ENCODE results near the gene CEP192.
"Not testable (repeated sequence)": the region's sequence is repeated elsewhere in the genome, so short reads cannot be mapped to it uniquely, and the experiment has no call there.

Gene CEP192

DNA sequence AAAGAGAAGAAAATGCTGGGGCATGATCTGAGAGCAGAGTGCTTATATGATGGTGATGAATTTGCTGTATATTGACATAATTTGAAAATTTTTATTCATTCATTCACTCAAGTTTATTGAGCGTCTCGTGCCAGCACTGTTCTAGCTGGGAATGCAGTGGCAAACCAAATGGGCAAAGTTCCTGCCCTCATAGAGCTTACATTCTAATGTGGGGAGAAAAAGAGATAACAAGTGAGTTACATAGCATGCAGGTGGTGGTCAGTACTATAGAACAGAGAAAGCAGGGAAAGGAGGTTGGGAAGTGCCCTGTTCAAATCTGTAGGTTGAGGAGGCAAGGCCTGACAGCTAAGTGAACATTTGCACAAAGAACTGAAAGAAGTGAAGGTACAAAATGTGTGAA, 4.3 kb downstream of the CEP192 start:
- no peak for DNase-seq

DNA sequence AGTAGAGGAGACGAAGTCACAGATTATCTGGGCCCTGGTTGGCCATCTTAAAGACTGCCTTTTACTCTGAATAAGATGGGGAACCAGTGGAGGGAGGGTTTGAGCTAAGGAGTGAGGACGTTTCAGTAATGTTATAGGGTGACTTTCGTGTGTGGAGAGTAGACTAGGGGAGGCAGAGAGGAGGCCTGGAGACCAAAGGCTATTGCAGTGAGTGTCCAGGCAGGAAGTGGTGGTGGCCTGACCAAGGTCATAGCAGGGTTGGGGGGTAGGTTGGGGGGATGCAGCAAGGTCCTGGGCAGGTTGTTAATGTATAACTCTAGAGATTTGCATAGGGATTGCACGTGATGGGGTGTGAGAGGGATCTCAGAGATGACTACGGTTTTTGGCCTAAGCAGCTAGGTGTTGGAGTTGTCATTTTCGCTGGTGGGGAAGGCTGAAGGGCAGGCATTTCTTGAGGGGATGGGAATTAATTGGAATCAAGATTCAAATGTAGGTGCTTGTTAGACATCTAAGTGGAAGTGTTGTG, 4.9 kb downstream of the CEP192 start:
- no peak for DNase-seq

DNA sequence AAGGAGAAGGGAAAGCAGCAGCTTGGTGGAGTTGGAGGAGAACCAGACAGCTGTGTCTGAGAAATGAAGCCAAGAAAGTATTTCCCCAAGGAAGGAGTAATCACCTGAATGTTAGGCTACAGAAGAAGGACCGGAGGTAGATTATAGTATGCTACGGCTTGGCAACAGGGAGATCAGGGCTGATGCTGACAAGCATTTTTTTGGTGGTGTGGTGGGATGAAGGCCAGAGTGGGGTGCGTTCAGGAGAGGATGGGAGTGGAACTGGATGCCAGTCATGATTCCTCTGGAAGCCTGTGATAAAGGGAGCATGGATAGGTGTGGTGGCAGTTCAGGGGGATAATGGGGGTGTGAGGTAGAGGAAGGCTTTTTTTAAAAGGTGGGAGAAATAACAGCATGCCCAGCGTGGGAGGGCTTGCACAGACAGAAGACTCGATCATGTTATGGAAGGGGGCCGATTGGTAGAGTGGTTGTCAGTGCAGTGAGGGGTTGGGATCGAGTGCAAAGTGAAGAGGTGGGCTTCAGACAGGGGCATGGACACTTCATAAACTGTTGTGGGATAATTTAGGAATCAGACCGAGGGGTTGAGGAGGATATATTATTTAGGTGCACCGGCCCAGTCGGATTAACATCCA, 5.6 kb downstream of the CEP192 start:
- no peak for DNase-seq

DNA sequence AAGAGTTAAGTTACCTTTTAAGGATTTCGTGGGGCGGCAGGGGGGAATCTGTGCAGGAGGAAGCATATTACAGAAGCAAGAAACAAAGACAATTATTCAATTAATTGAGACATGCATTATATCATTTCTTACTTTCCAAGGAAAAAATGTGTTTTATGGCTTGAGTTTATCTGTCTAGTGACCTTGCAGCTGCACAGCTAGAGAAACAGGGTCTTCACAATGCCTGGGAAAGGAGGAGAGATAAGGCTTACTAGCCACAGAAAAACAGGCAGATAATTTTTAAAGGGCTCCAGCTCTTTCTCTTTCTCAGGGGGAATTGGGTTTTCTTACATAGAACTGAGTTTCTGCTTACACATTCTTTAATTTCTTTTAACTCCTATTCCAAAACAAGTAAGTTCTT, 6.2 kb downstream of the CEP192 start:
- not testable (repeated sequence) for DNase-seq

DNA sequence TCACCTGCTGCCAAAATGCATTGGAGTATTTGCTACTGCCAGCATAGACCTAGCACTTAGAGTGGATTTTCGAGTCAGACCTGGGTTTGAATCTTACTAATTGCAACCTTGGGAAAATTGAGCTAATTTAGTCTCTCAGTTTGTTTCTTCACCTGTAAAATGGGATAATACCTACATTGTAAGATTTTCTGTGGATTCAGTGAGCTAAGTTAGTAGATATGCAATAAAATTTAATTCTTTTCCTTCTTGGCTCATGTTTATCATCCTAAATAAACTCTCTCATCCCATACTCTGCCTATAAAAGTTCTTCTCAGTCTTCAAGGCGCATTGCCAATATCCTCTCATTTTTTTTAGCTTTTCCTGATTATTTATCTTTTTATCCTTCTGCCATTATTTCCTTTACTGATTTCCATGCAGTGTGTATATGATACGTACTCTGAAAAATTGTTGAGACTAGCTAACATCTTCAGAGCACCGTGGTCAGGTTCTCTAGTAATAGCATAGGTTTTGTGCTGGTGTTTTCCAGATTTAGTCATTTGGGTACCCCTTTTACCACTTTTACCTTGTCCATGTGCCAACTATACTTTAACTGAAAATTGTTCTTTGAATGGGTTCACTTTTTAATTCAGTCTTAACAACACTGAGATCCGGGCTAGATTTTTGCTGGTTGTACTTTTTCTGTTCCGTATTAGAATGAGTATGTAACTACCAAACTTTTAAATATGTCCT, 7.3 kb downstream of the CEP192 start:
- no peak for DNase-seq

DNA sequence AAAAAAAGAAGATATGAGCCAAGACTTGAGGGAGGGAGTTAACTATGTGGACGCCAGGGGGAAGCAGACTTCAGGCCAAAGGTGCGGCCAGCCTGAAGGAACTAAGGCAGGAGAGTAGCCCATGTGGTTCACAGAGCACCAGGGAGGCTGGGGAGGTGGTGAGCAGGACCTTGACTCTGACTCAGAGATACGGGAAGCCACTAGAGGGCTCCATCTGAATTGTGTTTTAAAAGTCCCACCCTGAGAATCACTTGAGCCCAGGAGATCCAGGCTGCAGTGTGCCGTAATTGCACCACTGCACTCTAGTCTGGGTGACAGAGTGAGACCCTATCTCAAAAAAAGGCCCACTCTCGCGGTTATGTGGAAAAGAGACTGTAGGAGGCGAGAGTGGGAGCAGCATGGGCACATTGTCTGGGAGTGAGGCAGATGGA, 12.3 kb downstream of the CEP192 start:
- peak; percentile 71 for DNase-seq

DNA sequence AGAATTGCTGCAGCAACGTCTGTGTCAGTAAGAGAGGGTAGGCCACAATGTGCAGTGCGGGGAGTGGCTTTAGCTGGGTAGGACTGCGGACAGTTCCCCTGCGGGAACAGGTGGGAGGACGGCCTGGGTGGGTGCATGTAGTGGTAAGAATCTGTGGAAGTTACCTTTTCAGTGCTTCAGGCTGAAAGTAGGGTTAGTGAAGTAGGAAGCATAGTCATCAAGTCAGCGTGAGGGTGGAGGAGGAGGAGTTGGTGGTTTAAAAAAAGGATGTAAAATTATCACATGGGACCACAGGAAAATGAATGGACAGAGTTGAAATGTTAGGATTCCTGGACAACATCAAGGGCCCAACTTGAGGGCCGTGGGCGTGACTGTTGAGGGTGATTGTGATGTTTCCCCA, 13.2 kb downstream of the CEP192 start:
- DNase-seq, result no peak

DNA sequence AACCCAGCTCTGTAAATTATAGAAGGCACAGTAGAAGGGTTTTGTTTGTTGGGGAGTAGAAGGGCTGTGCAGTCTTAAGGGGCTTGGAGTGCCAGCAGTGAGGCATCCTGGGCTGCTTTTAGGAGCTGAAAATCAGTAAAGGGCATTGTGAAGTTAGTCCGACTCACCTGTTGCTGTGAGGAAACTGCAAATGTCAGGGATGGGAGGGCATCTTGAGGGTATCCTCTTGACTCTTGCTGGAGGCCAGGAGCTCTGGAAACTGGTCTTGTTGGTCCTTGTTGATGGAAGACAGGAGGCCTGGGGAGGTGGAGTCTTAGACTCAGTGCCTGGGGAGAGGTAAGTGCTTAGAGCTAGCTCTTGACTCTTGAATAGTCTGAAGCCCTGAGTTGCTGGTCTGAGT, 14.1 kb downstream of the CEP192 start:
- no peak for DNase-seq

DNA sequence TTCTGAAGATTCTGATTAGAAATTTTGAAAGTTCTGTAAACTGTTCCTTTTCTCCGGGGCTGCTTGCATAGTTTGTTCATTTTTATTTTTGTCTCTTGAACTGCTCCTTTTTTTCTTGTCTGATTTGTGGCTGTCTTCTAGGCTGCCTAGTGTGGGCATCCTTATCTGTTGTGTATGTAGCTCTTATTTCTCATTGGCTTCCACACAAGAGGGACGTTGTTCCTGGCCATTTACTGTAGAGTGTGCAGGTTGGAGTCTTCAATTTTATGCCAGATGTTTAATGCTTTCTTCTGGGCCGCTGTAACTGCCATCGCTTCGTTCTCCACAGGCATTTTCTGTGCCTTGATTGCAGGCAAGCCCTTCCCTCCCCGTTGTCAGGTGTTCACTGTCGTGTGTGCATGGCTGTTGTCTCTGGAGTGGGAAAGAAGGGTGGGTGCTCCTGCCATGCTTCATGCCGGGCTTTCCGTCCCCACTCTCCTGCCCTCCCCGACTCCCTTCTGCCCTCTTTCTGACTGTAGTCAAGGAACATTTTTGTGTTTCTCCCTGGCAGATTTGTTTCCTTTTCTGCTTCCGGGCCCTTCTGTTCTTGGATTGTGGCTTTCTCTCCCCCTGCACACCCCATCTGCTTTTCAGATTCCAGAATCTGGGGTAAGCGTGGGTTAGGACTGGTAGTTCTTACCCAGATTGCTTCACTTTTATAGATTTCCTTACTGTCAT, 15.5 kb downstream of the CEP192 start:
- DNase-seq, result no peak

DNA sequence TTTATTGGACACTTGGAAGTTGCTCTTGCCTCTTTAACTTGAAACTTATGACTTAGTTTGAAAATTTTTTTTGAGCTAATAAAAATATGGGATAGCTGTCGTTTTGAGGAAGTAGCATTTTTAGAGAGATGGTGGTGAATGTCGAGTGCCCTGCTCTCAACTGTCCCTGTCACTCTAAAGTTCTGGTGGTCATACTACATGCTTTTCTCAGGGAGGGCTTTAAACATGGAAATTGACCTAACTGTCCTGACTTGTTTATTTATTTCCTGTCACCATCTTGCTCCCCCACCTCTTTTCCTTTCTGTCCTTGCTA, 16.0 kb downstream of the CEP192 start:
- no peak for DNase-seq

DNA sequence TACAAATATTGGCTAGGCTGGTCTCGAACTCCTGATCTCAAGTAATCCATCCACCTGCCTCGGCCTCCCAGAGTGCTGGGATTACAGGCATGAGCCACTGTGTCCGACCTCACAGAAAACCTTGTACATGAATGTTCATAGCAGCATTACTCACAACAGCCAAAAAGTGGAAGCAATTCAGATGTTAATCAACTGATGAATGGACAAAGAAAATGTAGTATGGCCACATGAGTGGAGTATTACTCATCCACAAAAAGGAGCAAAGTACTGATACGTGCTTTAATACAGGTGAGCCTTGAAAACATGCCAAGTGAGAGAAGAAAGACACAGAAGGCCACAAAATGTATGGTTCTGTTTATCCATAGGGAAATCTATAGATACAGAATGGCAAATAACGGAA, 20.6 kb downstream of the CEP192 start:
- no peak for DNase-seq

DNA sequence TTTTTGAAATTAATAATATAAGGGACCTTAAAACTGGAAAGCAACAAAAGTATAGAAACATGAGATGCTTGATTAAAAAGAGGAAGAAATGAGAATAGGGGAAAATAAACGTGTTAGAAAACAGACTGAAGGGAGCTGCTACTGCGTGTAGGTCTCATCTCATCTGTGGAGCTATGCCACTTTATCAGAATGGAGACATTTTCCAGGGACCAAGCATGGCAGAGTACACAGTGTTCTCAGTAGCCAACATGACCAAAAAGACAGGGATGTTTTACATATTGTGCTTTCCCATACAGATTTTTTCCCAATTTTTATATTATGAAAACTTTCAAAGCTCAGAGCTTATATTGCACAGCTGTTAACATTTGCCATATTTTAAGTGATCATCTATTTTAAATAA, 23.1 kb downstream of the CEP192 start:
- no peak for DNase-seq

DNA sequence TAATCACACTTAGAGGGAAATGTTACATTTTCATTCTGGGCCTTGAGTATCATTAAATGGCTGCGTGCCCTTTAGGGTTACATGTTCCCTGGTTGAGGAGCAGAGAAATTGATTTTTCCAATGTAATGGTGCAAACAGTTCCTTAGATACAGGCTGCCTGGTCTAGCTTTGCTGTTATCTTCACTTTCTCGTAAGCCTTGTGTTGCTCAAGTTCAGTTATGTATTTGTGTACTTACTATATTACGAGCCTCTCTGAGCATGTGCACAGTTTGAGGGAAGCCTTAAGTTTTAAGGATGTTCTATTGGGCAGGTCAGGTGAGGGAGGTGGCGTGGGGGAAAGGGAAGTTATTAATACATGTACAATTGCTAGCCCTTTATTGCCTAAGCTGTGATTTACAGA, 23.7 kb downstream of the CEP192 start:
- DNase-seq, result no peak

DNA sequence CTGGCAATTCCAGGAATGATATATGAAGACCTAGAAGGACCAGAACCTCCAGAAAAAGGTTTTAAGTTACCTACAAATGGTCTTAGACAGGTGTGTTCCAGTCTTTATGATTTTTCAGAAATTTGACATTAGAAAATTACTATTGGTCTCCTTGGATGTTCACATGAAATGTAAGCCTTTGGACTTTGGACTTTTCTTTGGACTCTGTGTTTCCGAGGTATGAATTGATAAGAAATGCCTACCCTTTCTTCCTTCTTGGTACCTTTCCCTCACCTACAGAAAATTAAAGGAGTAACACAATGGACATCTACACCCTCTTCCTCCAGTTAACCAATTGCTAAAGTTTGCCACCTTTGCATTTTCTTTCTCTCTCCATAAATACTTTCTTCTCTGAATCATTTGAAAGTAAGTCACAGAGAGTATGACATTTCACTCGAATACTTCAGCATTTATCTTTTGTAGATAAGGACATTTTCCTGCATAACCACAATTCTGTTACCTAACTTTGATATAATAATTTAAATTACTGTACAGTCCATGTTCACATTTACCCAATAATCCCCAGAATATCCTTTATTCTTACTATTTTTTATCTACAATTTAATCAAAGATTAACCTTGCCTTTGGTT, 26.2 kb downstream of the CEP192 start:
- no peak for DNase-seq

DNA sequence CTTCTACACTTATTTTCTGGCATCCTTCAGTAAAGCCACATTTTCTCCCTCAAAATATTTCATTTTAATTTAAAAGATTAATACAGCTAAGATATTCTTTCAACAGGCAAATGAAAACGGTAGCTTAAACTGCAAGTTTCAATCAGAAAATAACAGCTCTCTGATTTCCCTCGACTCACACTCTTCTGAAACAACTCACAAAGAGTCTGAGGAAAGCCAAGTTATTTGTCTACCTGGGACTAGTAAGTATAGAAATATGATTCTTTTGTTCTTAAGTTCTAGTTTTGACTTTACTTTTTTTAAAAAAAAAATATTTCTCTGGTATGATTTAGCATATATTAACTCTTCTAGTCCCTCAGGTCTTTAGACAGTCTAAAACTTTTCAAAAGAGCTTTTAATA, 27.2 kb downstream of the CEP192 start:
- no peak for DNase-seq

DNA sequence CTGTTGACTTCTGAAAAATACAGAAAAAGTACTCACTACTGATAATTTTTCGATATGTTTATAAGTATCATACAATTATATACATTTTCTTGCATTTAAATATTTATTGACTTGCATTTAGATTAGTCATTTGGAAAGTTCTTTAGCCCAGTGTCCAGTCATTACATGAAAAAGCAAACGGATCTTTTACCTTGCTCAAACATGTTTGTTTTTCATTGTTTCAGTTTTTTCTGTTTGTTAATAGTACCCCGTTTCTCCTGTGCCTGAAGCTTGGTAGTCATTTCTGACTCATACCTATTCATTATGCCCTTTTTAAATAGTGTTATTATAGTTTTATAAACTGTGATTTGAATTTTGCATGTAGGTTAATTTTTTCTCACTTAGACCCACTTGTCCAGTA, 28.1 kb downstream of the CEP192 start:
- no peak for DNase-seq

DNA sequence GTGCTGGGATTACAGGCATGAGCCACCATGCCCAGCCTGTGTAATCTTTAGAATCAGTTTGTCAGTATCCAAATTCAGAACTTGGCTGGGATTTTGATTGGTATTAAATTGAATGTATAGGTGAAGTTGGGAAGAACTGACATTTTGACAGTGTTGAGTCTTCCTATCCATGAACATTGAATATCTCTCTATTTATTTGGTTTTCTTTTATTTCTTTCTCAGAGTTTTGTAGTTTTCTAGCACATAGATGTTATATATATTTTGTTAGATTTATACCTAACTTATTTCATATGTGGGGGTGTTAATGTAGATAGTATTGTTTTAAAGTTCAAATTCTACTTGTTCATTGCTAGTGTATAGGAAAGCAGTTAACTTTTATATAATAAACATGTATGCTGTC, 31.5 kb downstream of the CEP192 start:
- no peak for DNase-seq

DNA sequence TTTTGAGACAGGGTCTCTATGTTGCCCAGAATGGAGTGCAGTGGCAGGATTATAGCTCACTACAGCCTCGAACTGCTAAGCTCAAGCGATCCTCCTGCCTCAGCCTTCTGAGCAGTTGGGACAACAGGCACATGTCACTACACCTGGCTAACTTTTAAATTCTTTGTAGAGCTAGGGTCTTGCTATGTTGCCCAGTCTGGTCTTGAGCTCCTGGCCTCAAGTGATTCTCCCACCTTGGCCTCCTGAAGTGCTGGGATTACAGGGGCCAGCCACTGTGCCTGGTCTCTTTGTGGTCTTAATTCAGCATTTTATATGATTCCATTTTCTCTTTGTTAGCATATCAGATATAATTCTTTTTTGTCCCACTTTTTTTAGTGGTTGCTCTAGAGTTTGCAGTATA, 34.1 kb downstream of the CEP192 start:
- DNase-seq, result no peak

DNA sequence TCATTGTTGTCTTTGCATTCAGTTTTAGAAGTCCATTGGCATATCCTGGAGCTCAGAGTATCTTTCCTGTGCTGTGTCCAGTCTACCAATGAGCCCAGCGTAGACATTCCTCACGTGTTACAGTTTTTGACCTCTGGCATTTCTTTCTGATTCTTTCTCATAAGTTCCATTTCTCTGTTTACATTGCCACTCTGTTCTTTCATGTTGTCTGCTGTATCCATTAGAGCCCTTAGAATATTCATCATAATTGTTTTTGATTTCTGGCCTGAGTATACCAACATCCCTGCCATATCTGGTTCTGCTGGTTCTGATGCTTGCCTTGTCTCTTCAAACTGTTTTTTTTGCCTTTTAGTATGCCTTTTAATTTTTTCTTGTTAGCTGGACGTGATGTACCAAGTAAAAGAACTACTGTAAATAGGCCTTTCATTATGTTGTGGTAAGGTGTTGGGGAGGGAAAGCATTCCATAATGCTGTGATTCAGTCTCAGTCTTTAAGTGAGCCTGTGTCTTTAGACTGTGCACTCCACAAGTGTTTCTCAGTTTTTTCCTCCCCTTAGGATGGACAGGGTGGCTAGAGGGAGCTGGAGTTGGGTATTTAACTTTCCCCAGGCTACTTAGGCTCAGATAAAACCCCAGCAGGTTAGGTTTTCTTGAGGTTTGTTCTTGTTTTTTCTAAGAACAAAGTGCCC, 35.6 kb downstream of the CEP192 start:
- DNase-seq, result no peak

DNA sequence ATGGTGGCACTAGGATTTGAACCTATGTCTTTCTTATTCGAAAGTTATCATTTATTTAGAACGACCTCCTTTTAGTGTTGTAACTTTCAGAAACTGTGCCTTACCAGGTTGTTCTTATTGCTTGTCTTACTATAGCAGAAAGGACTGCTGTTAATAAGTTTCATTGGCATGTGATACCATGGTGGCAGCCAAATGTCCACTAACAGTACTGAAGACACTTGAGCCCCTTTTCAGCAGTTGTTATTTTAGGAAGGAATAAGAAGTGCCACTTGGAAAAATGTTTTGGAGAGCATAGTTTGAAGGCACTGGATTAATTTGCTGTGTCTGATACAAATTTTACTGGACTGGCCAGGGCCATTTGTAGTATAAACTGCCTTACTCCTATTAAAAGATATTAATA, 37.7 kb downstream of the CEP192 start:
- no peak for DNase-seq

DNA sequence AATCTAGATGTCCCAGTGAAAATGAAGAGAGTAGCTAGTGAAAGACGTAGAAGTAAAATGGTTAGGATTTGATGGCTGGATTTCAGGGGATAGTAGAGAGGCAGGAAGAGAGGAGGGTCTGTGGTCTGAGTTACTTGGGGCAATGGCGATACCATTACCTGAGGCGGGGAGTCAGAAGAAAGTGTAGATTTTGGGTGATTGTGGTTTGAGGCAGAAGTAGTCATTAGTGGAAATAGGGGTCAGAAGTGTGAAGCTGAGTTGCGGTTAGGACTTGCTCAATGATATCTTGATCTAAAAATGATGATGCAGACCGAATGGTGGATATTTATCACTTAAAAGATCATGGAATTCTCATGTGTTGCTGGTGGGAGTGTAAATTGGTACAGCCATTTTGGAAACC, 41.0 kb downstream of the CEP192 start:
- DNase-seq, result no peak

DNA sequence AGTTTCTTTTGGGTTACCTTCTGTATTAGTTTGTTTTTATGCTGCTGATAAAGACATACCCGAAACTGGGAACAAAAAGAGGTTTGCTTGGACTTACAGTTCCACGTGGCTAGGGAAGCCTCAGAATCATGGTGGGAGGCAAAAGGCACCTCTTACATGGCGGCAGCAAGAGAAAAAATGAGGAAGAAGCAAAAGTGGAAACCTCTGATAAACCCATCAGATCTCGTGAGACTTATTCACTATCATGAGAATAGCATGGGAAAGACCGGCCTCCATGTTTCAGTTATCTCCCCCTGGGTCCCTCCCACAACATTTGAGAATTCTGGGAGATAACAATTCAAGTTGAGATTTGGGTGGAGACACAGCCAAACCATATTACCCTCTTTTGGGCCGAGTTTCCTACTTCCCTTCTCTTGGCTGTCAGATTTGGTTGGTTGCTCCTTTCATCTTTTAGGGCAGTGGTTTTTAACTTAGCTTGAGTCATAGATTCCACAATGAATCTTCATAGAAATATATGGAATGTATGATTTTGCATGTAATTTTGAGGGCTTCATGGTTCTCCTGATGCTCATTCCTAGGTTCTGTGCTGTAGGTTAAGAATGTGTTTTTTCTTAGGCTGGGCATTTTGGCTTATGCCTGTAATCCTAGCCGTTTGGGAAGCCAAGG, 44.2 kb downstream of the CEP192 start:
- DNase-seq, result peak; percentile 64
